Common myeloid progenitor, CD34-positive (primary cell): Measurements from ENCODE around the gene TIMM10.

Experiments used
- CTCF ChIA-PET: fragments of 350-600 bp; sonication (Branson Sonifier 250); formaldehyde crosslinking; loops from one replicate; lab custom pipeline; 2021; ENCODE audit warnings: antibody characterized with exemption; lab: Charles Lee
- POLR2A ChIA-PET: fragments of 350-600 bp; sonication (Branson Sonifier 250); formaldehyde crosslinking; loops from one replicate; lab custom pipeline; 2021; ENCODE audit warnings: antibody characterized with exemption; lab: Charles Lee
- DNase-seq, 3 donors: peaks; one replicate each; pipeline versions ENCODE4 v3.0.0 to v3.0.0-alpha.2; 2013
- H3K27ac ChIP-seq, 2 experiments: 1 replicate in 1 of 2; 2 replicates in 1 of 2; pipeline ENCODE4 v1.7.0; 2013; ENCODE audit warnings: inconsistent platforms in 2 of 2, low read length in 2 of 2, mild to moderate bottlenecking in 2 of 2, low read depth in 1 of 2, moderate library complexity in 1 of 2; ENCODE audit not compliant: severe bottlenecking in 2 of 2, insufficient read depth in 1 of 2, poor library complexity in 1 of 2
- H3K27me3 ChIP-seq, 5 experiments: replicated peaks in 2 of 5; 1 replicate in 3 of 5; 2 replicates in 2 of 5; pipeline versions ENCODE4 v1.6.1 to v1.7.0; 2013; ENCODE audit warnings: low read length in 4 of 5, mild to moderate bottlenecking in 2 of 5, moderate library complexity in 2 of 5, inconsistent platforms in 1 of 5; ENCODE audit not compliant: insufficient read depth in 5 of 5, control insufficient read depth in 4 of 5
- H3K36me3 ChIP-seq, 4 experiments: 1 replicate in 2 of 4; 2 replicates in 2 of 4; pipeline versions ENCODE4 v1.6.1 to v1.7.0; 2013; ENCODE audit warnings: low read length in 3 of 4, control low read depth in 1 of 4, mild to moderate bottlenecking in 1 of 4; ENCODE audit not compliant: control insufficient read depth in 4 of 4, insufficient read depth in 4 of 4
- H3K4me1 ChIP-seq, 4 experiments: 1 replicate in 3 of 4; 2 replicates in 1 of 4; pipeline versions ENCODE4 v1.6.1 to v1.7.1; 2013; ENCODE audit warnings: low read length in 3 of 4, mild to moderate bottlenecking in 3 of 4, control low read depth in 1 of 4, inconsistent platforms in 1 of 4, moderate library complexity in 1 of 4; ENCODE audit not compliant: control insufficient read depth in 4 of 4, insufficient read depth in 4 of 4; ENCODE audit errors: control extremely low read depth in 1 of 4
- H3K4me3 ChIP-seq, 7 experiments: 1 replicate in 4 of 7; 2 replicates in 3 of 7; pipeline versions ENCODE4 v1.5.1 to v1.7.0; 2013; ENCODE audit warnings: mild to moderate bottlenecking in 7 of 7, low read length in 6 of 7, moderate library complexity in 6 of 7, inconsistent platforms in 2 of 7, low read depth in 2 of 7, control low read depth in 1 of 7; ENCODE audit not compliant: insufficient read depth in 4 of 7, control insufficient read depth in 1 of 7; ENCODE audit errors: extremely low read depth in 1 of 7
- H3K9me3 ChIP-seq, 5 experiments: 1 replicate in 4 of 5; 2 replicates in 1 of 5; pipeline versions ENCODE4 v1.6.1 to v1.7.1; 2013; ENCODE audit warnings: low read length in 4 of 5, mild to moderate bottlenecking in 2 of 5, inconsistent platforms in 1 of 5, low read depth in 1 of 5, moderate library complexity in 1 of 5; ENCODE audit not compliant: control insufficient read depth in 4 of 5, insufficient read depth in 2 of 5; ENCODE audit errors: control extremely low read depth in 1 of 5
- WGBS: methylation state at CpG from one replicate; pipeline ENCODE4 v1.1.5; 2013; ENCODE audit not compliant: insufficient coverage; 5-methylcytosine and 5-hydroxymethylcytosine counted together

Gene TIMM10

GRCh38 chr11:57511741-57512430, 18.7 kb downstream of the TIMM10 start:
- DNase-seq, result no peak
- H3K4me1 ChIP-seq, result peaks cover 4 to 32% (median 26%) of the 10 kb centered on the region in 4 experiments
- no peaks in the 10 kb centered on the region for H3K27me3 ChIP-seq
- CTCF ChIA-PET, result interaction anchor here (1.2 to 2.0 kb wide), 6 partner anchors 10 to 129 kb away, joined by 3 to 11 read pairs (median 5); no protein-coding TSS in a partner anchor
- POLR2A ChIA-PET, result no interaction called here
- no peaks in the 10 kb centered on the region for H3K9me3 ChIP-seq
- H3K27ac ChIP-seq, result no peak overlapping the region
- H3K4me3 ChIP-seq, result no peak overlapping the region
- H3K36me3 ChIP-seq, result peaks cover 0 to 14% (median 4%) of the 10 kb centered on the region in 4 experiments
- 95% methylated on average over 5 of the region's 6 CpGs for WGBS

GRCh38 chr11:57508341-57509170, 22.0 kb downstream of the TIMM10 start:
- H3K27me3 ChIP-seq, result no peaks in the 10 kb centered on the region
- no peaks in the 10 kb centered on the region for H3K9me3 ChIP-seq
- 99% methylated on average over 6 of the region's 7 CpGs for WGBS
- no peak overlapping the region for H3K27ac ChIP-seq
- POLR2A ChIA-PET, result interaction anchor here (0.7 kb wide), 1 partner anchor 15 kb away, joined by 4 read pairs; no protein-coding TSS in a partner anchor
- DNase-seq, result no peak
- CTCF ChIA-PET, result interaction anchor here (0.8 to 6.1 kb wide), 4 partner anchors 11 to 19 kb away, joined by 3 to 56 read pairs (median 13); no protein-coding TSS in a partner anchor
- H3K36me3 ChIP-seq, result peaks cover 5 to 37% (median 12%) of the 10 kb centered on the region in 4 experiments
- H3K4me3 ChIP-seq, result no peak overlapping the region
- H3K4me1 ChIP-seq, result peaks cover 0 to 11% (median 7%) of the 10 kb centered on the region in 4 experiments

GRCh38 chr11:57506522-57506921, 24.0 kb downstream of the TIMM10 start:
- Histone ChIP-seq H3K27me3 (no peaks in the 10 kb centered on the region), H3K4me3 (no peak overlapping the region), H3K9me3 (no peaks in the 10 kb centered on the region), H3K27ac (no peak overlapping the region), H3K4me1 (no peaks in the 10 kb centered on the region), H3K36me3 (peaks cover 7 to 35% (median 19%) of the 10 kb centered on the region in 4 experiments)
- 88% methylated on average over 1 of the region's 1 CpG for WGBS
- POLR2A ChIA-PET, result no interaction called here
- no peak for DNase-seq
- CTCF ChIA-PET, result interaction anchor here (0.6 to 6.1 kb wide), 11 partner anchors 9 to 1520 kb away, joined by 3 to 56 read pairs (median 4); partner anchors contain the start of gene SLC43A1

GRCh38 chr11:57504511-57504910, 26.0 kb downstream of the TIMM10 start:
- ChIA-PET POLR2A (no interaction called here), CTCF (interaction anchor here (0.7 to 6.1 kb wide), 9 partner anchors 8 to 47 kb away, joined by 3 to 56 read pairs (median 6); partner anchors contain the start of gene SLC43A1)
- Histone ChIP-seq H3K9me3 (no peaks in the 10 kb centered on the region), H3K27ac (no peak overlapping the region), H3K4me1 (peaks cover 0 to 8% (median 2%) of the 10 kb centered on the region in 4 experiments), H3K27me3 (no peaks in the 10 kb centered on the region), H3K4me3 (no peak overlapping the region), H3K36me3 (peaks cover 7 to 56% (median 29%) of the 10 kb centered on the region in 4 experiments)
- 100% methylated on average over 4 of the region's 4 CpGs for WGBS
- no peak for DNase-seq

GRCh38 chr11:57502870-57503269, 27.7 kb downstream of the TIMM10 start:
- Histone ChIP-seq H3K4me1 (peaks cover 0 to 11% (median 5%) of the 10 kb centered on the region in 4 experiments), H3K27ac (no peak overlapping the region), H3K36me3 (peaks cover 7 to 63% (median 34%) of the 10 kb centered on the region in 4 experiments), H3K4me3 (no peak overlapping the region), H3K9me3 (no peaks in the 10 kb centered on the region), H3K27me3 (no peaks in the 10 kb centered on the region)
- DNase-seq, result no peak
- ChIA-PET CTCF (interaction anchor here (1.2 to 18.0 kb wide), 11 partner anchors 9 to 138 kb away, joined by 3 to 410 read pairs (median 10); partner anchors contain the start of genes SLC43A1 and TIMM10), POLR2A (no interaction called here)

GRCh38 chr11:57502376-57502775, 28.2 kb downstream of the TIMM10 start:
- WGBS, result 100% methylated on average over 3 of the region's 3 CpGs
- Histone ChIP-seq H3K27me3 (no peaks in the 10 kb centered on the region), H3K27ac (no peak overlapping the region), H3K4me1 (peaks cover 0 to 11% (median 5%) of the 10 kb centered on the region in 4 experiments), H3K4me3 (no peak overlapping the region), H3K36me3 (peaks cover 7 to 66% (median 36%) of the 10 kb centered on the region in 4 experiments), H3K9me3 (no peaks in the 10 kb centered on the region)
- POLR2A ChIA-PET, result no interaction called here
- no peak for DNase-seq
- CTCF ChIA-PET, result interaction anchor here (0.8 to 18.0 kb wide), 15 partner anchors 9 to 139 kb away, joined by 3 to 410 read pairs (median 6); partner anchors contain the start of genes SLC43A1 and TIMM10
